ENCODE data around the gene ARHGAP10.

ARHGAP10 gene

GRCh38 chr4:147829401-147830101 lies 97.7 kb downstream of the ARHGAP10 start:
- no peak for DNase-seq

- DNase-seq = no peak
These were observed 98.2 kb downstream of the ARHGAP10 start for GRCh38 chr4:147830102-147830463.

- DNase-seq = no peak
These were observed 99.1 kb downstream of the ARHGAP10 start for GRCh38 chr4:147830987-147831386.

GRCh38 chr4:147831551-147832171 lies 99.8 kb downstream of the ARHGAP10 start:
- DNase-seq = no peak

- no peak for DNase-seq
These were observed 101.4 kb downstream of the ARHGAP10 start for GRCh38 chr4:147833254-147833653.

- DNase-seq = no peak
These were observed 101.9 kb downstream of the ARHGAP10 start for GRCh38 chr4:147833741-147834140.

- DNase-seq = no peak
These were observed 102.6 kb downstream of the ARHGAP10 start for GRCh38 chr4:147834480-147834879.

- no peak for DNase-seq
These were observed 104.9 kb downstream of the ARHGAP10 start for GRCh38 chr4:147836807-147837206.

GRCh38 chr4:147837435-147837834 lies 105.5 kb downstream of the ARHGAP10 start:
- no peak for DNase-seq

- no peak for DNase-seq
These were observed 106.0 kb downstream of the ARHGAP10 start for GRCh38 chr4:147837854-147838253.

GRCh38 chr4:147839200-147839599 lies 107.3 kb downstream of the ARHGAP10 start:
- no peak for DNase-seq

GRCh38 chr4:147839663-147840062 lies 107.8 kb downstream of the ARHGAP10 start:
- DNase-seq = no peak

- no peak for DNase-seq
These were observed 109.2 kb downstream of the ARHGAP10 start for GRCh38 chr4:147840838-147841738.

GRCh38 chr4:147842573-147842972 lies 110.7 kb downstream of the ARHGAP10 start:
- no peak for DNase-seq

- no peak for DNase-seq
These were observed 111.3 kb downstream of the ARHGAP10 start for GRCh38 chr4:147843162-147843561.

GRCh38 chr4:147844781-147845180 lies 112.9 kb downstream of the ARHGAP10 start:
- DNase-seq = no peak

- DNase-seq = no peak
These were observed 114.6 kb downstream of the ARHGAP10 start for GRCh38 chr4:147846318-147847155.

- DNase-seq = no peak
These were observed 116.1 kb downstream of the ARHGAP10 start for GRCh38 chr4:147847751-147848590.

- no peak for DNase-seq
These were observed 116.7 kb downstream of the ARHGAP10 start for GRCh38 chr4:147848634-147849033.

GRCh38 chr4:147851135-147851534 lies 119.2 kb downstream of the ARHGAP10 start:
- DNase-seq = no peak

GRCh38 chr4:147853706-147854105 lies 121.8 kb downstream of the ARHGAP10 start:
- DNase-seq = no peak

- DNase-seq = no peak
These were observed 122.3 kb downstream of the ARHGAP10 start for GRCh38 chr4:147854154-147854553.

All from DMS153 (cell line).